Smooth muscle cell (in vitro differentiated cells): ENCODE results near the gene FAF1. TPM values are rescaled to one million over a fixed set of nuclear protein-coding genes. Genes with fewer than 3 reads are reported as not detected.

Source experiments
- DNase-seq: peaks from one replicate; lab custom pipeline; 2025; ENCODE audit not compliant: unreplicated experiment; lab: John Stamatoyannopoulos, UW
- H2AFZ ChIP-seq: fragments of 200-600 bp; sonication (generic); 2 replicates; pipeline ENCODE4 v1.6.0; 2016; ENCODE audit warnings: antibody characterized with exemption, low read depth, mild to moderate bottlenecking
- H3F3A ChIP-seq: fragments of 200-600 bp; sonication (generic); 2 replicates; pipeline ENCODE4 v1.6.0; 2017; ENCODE audit warnings: antibody characterized with exemption, low read depth
- H3K27ac ChIP-seq: fragments of 200-600 bp; sonication (generic); 2 replicates; pipeline ENCODE4 v1.5.1; 2016; ENCODE audit warnings: low read depth, mild to moderate bottlenecking
- H3K27me3 ChIP-seq: fragments of 200-600 bp; sonication (generic); 2 replicates; pipeline ENCODE4 v1.6.1; 2016; ENCODE audit warnings: low read depth, mild to moderate bottlenecking
- H3K36me3 ChIP-seq: fragments of 200-600 bp; sonication (generic); 2 replicates; pipeline ENCODE4 v1.5.1; 2016; ENCODE audit warnings: low read depth
- H3K4me1 ChIP-seq: fragments of 200-600 bp; sonication (generic); 2 replicates; pipeline ENCODE4 v1.5.1; 2016; ENCODE audit warnings: low read depth
- H3K4me2 ChIP-seq: fragments of 200-600 bp; sonication (generic); 2 replicates; pipeline ENCODE4 v1.6.0; 2016; ENCODE audit warnings: mild to moderate bottlenecking
- H3K4me3 ChIP-seq: fragments of 200-600 bp; sonication (generic); 2 replicates; pipeline ENCODE4 v1.5.1; 2016; ENCODE audit warnings: mild to moderate bottlenecking
- H3K79me2 ChIP-seq: fragments of 200-600 bp; sonication (generic); 2 replicates; pipeline ENCODE4 v1.6.0; 2016; ENCODE audit warnings: low read depth, mild to moderate bottlenecking
- H3K9ac ChIP-seq: fragments of 200-600 bp; sonication (generic); 2 replicates; pipeline ENCODE4 v1.6.0; 2016; ENCODE audit warnings: low read depth
- H3K9me3 ChIP-seq: fragments of 200-600 bp; sonication (generic); replicated peaks from 2 replicates; pipeline ENCODE4 v1.5.1; 2016; ENCODE audit warnings: low read depth
- H4K20me1 ChIP-seq: fragments of 200-600 bp; sonication (generic); 2 replicates; pipeline ENCODE4 v1.6.0; 2016; ENCODE audit warnings: low read depth
- CTCF ChIP-seq: fragments of 200-600 bp; sonication (generic); IDR thresholded peaks from 2 replicates; pipeline ENCODE4 v1.5.1; 2017; ENCODE audit warnings: borderline replicate concordance, mild to moderate bottlenecking, antibody characterized with exemption; ENCODE audit not compliant: insufficient read depth, poor library complexity, severe bottlenecking
- whole genome bisulfite sequencing: methylation state at CpG from one replicate; pipeline ENCODE4 v1.1.7; 2016; ENCODE audit warnings: low lambda C conversion rate; 5-methylcytosine and 5-hydroxymethylcytosine counted together
- polyA plus RNA-seq: library from polyadenylated mRNA; unstranded; fragments of >200 nt; fragmentation: Nextera tagmentation; extraction: Ambion mirVana; gene quantifications from 2 replicates; pipeline ENCODE4 v1.2.1, GENCODE V29; 2016
- total RNA-seq: library from RNA; depleted of rRNA; stranded (reverse); fragments of >200 nt; gene quantifications from 2 replicates; pipeline ENCODE4 v1.2.3, GENCODE V29; 2014

FAF1 gene
- total and polyA plus RNA-seq, 2 experiments from 2014 or later = 51.5 to 51.6 TPM

GRCh38 chr1:50474859-50475809 is 484.9 kb downstream of the FAF1 start:
- no peak overlapping the region for H3K27ac ChIP-seq
- H3K9me3 ChIP-seq = no peaks in the 10 kb centered on the region
- no peak overlapping the region for H2AFZ ChIP-seq
- DNase-seq = no peak
- H4K20me1 ChIP-seq = no peaks in the 10 kb centered on the region
- peaks cover 10% of the 10 kb centered on the region for H3K4me1 ChIP-seq
- H3K4me2 ChIP-seq = no peak overlapping the region
- no peaks in the 10 kb centered on the region for H3K36me3 ChIP-seq
- no peak overlapping the region for H3K4me3 ChIP-seq
- no peak overlapping the region for H3K9ac ChIP-seq
- 85% methylated on average over 7 of the region's 7 CpGs for WGBS
- TF ChIP-seq CTCF = no peak
- no peaks in the 10 kb centered on the region for H3K27me3 ChIP-seq
- no peaks in the 10 kb centered on the region for H3K79me2 ChIP-seq
- H3F3A ChIP-seq = no peaks in the 10 kb centered on the region

- H3K79me2 ChIP-seq = no peaks in the 10 kb centered on the region
- no peak overlapping the region for H3K4me3 ChIP-seq
- no peaks in the 10 kb centered on the region for H3F3A ChIP-seq
- H3K9ac ChIP-seq = no peak overlapping the region
- no peaks in the 10 kb centered on the region for H4K20me1 ChIP-seq
- no peaks in the 10 kb centered on the region for H3K36me3 ChIP-seq
- no peak for DNase-seq
- H3K9me3 ChIP-seq = no peaks in the 10 kb centered on the region
- no peak overlapping the region for H3K27ac ChIP-seq
- H2AFZ ChIP-seq = no peak overlapping the region
- no peaks in the 10 kb centered on the region for H3K27me3 ChIP-seq
- peaks cover 10% of the 10 kb centered on the region for H3K4me1 ChIP-seq
- TF ChIP-seq CTCF = no peak
- no peak overlapping the region for H3K4me2 ChIP-seq
These were observed 486.6 kb downstream of the FAF1 start for GRCh38 chr1:50473513-50473912.

- Histone ChIP-seq H3K36me3 (no peaks in the 10 kb centered on the region), H3K27ac (no peak overlapping the region), H3K9me3 (no peaks in the 10 kb centered on the region), H2AFZ (no peak overlapping the region), H3F3A (no peaks in the 10 kb centered on the region), H3K79me2 (no peaks in the 10 kb centered on the region), H4K20me1 (no peaks in the 10 kb centered on the region), H3K4me2 (no peak overlapping the region), H3K9ac (no peak overlapping the region), H3K4me1 (peaks cover 10% of the 10 kb centered on the region), H3K27me3 (no peaks in the 10 kb centered on the region), H3K4me3 (no peak overlapping the region)
- no peak for TF ChIP-seq CTCF
- no peak for DNase-seq
- 98% methylated on average over 3 of the region's 3 CpGs for WGBS
These were observed 488.1 kb downstream of the FAF1 start for GRCh38 chr1:50471967-50472366.

GRCh38 chr1:50462964-50463363 is 497.1 kb downstream of the FAF1 start:
- DNase-seq = no peak
- H3K4me1 ChIP-seq = no peaks in the 10 kb centered on the region
- H3K4me2 ChIP-seq = no peak overlapping the region
- no peak for TF ChIP-seq CTCF
- no peak overlapping the region for H3K27ac ChIP-seq
- H3K27me3 ChIP-seq = no peaks in the 10 kb centered on the region
- no peak overlapping the region for H3K9ac ChIP-seq
- H3K79me2 ChIP-seq = no peaks in the 10 kb centered on the region
- H4K20me1 ChIP-seq = no peaks in the 10 kb centered on the region
- H3K4me3 ChIP-seq = no peak overlapping the region
- no peaks in the 10 kb centered on the region for H3K9me3 ChIP-seq
- WGBS = 100% methylated on average over 2 of the region's 2 CpGs
- no peaks in the 10 kb centered on the region for H3F3A ChIP-seq
- no peaks in the 10 kb centered on the region for H3K36me3 ChIP-seq
- H2AFZ ChIP-seq = no peak overlapping the region
